NOMO-1 treated with DMSO at 0.1 percent for 48 hours (cell line): ENCODE measurements around the gene IL1A.

Experiments
- DNase-seq: peaks from one replicate; lab custom pipeline; 2025; ENCODE audit not compliant: unreplicated experiment; lab: John Stamatoyannopoulos, UW

Gene IL1A

GRCh38 chr2:112793449-112793978 lies 9.2 kb upstream of the IL1A start:
- peak; percentile 93 for DNase-seq

GRCh38 chr2:112792419-112792818 lies 8.1 kb upstream of the IL1A start:
- no peak for DNase-seq

DNA sequence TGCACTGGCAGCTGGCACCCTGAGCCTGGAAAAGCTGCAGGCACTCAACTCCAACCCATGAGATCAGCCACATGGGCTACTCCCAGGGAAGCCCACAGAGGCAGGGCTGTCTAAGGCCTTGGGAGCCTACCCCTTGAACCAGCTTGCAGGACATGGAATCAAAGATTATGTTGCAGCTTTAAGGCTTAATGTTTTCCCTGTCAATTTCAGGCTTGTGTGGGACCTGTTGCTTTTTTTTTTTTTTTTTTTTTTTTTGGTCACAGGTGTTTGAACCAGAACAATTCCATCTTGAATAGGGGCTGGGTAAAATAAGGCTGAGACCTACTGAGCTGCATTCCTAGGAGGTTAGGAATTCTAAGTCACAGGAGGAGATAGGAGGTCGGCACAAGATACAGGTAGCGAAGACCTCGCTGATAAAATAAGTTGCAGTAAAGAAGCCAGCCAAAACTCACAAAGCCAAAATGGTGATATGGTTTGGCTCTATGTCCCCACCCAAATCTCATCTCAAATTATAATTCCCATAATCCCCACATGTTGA lies 7.5 kb upstream of the IL1A start:
- DNase-seq, result no peak

DNA sequence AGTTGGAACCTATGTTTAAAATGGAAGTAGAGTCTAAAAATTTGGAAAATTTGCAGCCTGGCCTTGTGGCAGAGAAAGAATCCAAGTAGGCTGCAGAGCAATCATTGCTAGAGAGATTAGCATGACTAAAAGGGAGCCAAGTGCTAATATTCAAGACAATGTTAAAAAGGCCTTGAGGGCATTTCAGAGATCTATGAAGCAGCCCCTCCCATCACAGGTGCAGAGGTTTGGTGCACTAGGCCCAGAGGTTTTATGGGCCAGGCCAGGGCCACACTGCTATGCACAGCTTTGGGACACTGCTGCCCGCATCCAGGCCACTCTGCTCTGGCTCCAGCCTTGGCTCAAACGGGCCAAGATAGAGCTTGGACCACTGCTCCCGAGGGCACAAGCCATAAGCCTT lies 6.7 kb upstream of the IL1A start:
- DNase-seq, result no peak

DNA sequence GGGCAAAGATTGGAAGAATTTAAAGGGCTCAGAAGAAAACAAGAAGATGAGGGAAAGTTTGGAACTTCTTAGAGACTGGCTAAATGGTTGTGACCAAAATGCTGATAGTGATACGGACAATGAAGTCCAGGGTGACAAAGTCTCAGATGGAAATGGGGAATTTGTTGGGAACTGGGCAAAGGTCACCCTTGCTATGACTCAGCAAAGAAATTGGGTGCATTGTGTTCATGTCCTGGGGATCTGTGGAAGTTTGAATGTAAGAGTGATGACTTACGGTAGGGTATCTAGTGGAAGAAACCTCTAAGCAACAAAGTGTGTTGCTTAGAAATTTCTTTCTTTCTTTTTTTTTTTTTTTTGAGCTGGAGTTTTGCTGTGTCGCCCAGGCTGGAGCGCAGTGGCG lies 6.0 kb upstream of the IL1A start:
- DNase-seq, result no peak

GRCh38 chr2:112789186-112789585 lies 4.9 kb upstream of the IL1A start:
- no peak for DNase-seq

- no peak for DNase-seq
Measured at GRCh38 chr2:112788653-112789052, 4.4 kb upstream of the IL1A start.

DNA sequence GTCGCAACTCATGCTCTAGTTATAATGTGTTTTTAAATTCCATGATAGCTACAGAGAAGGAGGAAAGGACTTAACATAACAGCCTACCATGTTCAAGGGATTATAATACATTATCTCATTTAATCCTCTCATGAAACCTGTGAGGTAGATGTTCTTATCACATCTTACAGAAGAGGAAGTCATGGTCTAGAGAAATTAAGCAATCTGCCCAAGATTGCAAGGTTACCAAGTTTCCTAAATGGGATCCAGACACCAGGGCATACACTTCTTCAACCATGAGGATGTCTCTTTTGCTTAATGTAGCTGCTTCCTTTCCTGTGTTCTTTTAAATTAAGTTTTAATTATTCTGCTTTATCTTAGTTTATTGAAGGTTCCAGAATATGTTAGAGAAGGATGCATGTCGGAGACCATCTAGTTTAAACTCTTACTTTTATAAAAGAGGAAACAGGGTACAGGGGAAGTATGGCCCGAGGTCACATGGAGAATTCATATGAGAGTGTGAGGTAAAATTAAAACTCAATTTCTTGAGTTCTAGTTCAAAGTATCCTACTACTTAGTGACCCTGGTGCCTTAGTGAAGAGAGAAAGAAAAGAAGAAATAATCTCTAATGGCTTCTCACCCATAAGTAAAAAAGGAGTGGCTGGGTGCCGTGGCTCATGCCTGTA lies 3.6 kb upstream of the IL1A start:
- peak; percentile 91 for DNase-seq

DNA sequence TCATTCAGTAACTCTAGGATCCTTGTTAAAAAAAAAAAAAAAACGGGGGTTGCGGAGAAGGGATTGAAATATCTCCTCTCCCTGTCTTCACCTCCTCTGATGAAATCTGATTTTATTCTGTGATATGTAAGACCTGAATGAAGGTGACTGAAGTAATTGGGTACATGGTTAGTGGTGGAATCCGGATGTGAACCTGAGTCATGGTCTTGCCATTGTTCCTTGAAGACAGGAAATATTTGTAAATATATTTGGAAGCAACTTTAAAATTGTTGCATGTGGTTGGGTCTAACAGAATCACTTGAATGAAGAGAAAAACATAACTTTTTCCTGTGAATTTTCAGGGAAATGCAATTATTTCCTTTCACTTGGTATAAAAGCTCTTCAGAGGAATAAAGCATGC lies 3.0 kb upstream of the IL1A start:
- DNase-seq, result peak; percentile 5

DNA sequence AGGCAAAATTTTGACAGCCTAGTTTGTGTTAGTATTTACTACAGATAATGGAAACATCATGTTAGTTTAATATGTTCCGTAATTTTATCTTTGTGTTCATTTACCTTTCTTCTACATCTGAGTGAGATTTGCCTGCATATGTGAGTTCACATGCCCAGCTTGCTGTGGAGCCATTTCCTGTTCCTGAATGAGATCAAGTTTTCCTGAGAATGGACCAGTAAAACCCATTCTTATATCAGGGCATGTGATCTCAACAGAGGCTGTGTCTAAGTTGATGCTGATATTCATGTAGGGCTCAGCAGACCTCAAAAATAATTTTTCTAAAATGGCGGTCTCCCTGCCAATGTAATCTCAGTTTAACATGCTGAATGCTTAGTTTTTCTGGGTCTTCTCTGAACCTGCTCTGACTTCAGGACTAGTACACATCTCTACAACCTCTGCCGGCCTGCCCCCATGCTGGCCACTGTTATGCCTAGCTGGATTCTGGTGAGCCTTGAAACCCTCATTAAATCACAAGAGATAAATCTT lies 1.0 kb downstream of the IL1A start:
- no peak for DNase-seq

- DNase-seq, result no peak
Measured at GRCh38 chr2:112782234-112782799, 2.0 kb downstream of the IL1A start.

GRCh38 chr2:112779598-112779997 lies 4.7 kb downstream of the IL1A start:
- DNase-seq, result no peak

GRCh38 chr2:112777036-112777435 lies 7.3 kb downstream of the IL1A start:
- no peak for DNase-seq

GRCh38 chr2:112776113-112776512 lies 8.2 kb downstream of the IL1A start:
- no peak for DNase-seq

DNA sequence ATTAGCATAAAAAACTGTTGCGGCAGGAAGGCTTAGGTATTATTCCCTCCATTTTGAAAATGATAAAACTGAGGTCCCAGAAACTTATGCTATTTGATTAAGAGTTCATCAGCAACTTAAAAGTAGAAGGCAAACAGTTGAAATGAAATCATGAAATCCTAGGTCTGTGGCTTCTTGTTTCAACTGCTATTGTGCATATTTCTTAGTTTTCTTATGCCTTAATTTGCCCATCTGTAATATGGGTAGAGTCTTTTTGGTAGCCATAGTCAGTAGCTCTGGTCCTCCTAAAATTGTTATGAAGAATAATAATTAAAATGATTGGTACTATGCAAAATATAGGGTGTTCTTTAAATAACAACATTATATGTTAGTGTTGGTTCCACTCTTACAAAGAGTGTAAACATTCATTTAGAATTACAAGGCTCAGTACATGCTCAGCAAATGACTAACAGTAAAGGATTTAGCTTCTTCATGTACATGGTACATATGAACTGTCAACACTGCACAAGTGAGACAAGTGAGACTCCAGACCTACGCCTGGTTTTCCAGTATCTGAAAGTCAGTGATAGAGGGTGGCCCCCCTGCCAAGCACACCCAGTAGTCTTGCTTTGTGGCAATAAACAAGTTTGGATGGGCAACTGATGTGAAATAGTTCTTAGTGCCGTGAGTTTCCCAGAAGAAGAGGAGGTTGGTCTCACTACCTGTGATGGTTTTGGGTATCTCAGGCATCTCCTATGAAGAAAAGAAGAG lies 9.6 kb downstream of the IL1A start:
- DNase-seq, result no peak

DNA sequence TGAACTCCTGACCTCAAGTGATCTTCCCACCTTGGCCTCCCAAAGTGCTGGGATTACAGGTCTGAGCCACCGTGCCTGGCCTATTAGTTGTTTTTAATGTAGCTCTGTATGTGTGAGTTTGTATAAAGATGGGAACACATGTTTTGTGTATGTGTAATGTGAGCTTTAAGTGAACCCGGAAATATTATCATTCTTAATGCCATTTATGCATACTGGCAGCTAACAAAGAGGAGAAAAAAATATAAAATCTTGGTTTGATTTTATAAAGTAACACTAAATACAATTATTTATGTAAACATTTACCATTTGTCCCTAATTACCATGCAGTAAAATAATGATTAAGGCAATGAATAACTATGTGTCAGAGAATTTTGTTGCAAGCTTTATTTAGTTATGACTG lies 10.7 kb downstream of the IL1A start:
- no peak for DNase-seq

GRCh38 chr2:112772911-112773475 lies 11.3 kb downstream of the IL1A start:
- no peak for DNase-seq

DNA sequence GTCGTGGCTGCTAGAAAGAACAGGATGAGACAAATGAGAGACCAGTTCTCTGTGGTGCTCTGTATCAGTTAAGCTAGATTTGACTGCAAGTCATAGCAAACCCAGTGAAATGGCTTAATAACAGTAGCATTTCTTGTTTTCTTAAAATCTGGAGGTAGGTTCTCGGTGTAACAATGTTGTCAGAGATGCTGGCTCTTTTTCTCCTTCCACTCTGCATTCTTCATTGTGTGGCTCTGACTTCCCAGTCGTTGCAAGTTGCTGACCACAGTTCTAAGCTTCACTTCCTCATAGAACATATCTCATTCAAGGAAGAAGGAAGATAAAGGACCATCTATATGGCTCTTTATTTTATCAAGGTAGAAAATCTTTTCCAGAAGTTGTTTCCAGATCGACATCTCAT lies 12.0 kb downstream of the IL1A start:
- DNase-seq, result peak; percentile 80

- DNase-seq, result no peak
Measured at GRCh38 chr2:112768432-112768831, 15.9 kb downstream of the IL1A start.

DNA sequence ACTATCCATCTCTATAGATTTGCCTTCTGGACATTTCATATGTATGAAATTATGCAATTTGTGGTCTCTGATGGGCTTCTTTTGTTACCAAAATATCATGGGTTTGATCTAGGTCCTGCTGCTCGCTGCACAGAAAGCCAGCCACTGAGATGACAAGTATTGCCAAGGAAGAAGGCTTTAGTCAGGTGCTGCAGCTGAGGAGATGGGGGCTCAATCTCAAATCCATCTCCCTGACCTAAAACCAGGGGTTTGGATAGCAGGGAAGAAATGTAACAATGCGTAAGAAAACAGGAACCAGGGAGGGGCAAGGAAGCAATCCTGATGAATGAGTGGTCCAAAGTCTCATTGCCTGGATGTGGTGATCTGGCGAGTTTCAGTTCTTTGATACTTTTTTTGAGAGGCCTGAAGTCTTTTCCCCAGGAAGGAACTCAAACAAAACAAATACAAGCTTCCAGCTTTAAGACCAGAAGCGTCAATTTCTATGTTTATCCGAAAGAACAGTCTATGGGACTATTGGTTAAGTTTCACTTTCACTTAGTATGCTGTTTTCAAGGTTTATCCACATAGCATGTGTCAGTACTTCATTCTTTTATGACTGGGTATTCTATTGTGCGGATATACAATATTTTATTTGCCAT lies 16.5 kb downstream of the IL1A start:
- DNase-seq, result no peak

- no peak for DNase-seq
Measured at GRCh38 chr2:112765251-112765650, 19.0 kb downstream of the IL1A start.
